GM23248 (cell line): ENCODE results near the gene IL4. TPM values are rescaled to one million over a fixed set of nuclear protein-coding genes. Genes with fewer than 3 reads are reported as not detected.

Experiments
- DNase-seq: peaks from one replicate; pipeline ENCODE4 v3.0.0-alpha.2; 2015
- H2AFZ ChIP-seq: fragments of 200-600 bp; sonication (generic); 2 replicates; pipeline ENCODE4 v1.6.1; 2016; ENCODE audit warnings: antibody characterized with exemption
- H3F3A ChIP-seq: fragments of 200-600 bp; sonication (generic); 2 replicates; pipeline ENCODE4 v1.6.1; 2016; ENCODE audit warnings: mild to moderate bottlenecking, antibody characterized with exemption, mixed run types; ENCODE audit not compliant: insufficient read depth
- H3K27ac ChIP-seq: fragments of 200-600 bp; sonication (generic); 2 replicates; pipeline ENCODE4 v1.5.1; 2016; ENCODE audit warnings: mild to moderate bottlenecking
- H3K27me3 ChIP-seq: fragments of 200-600 bp; sonication (generic); replicated peaks from 2 replicates; pipeline ENCODE4 v1.6.1; 2016; ENCODE audit warnings: mild to moderate bottlenecking; ENCODE audit not compliant: insufficient read depth
- H3K36me3 ChIP-seq: fragments of 200-600 bp; sonication (generic); 2 replicates; pipeline ENCODE4 v1.6.1; 2016; ENCODE audit warnings: low read depth, mild to moderate bottlenecking
- H3K4me1 ChIP-seq: fragments of 200-600 bp; sonication (generic); 2 replicates; pipeline ENCODE4 v1.6.1; 2016; ENCODE audit warnings: mild to moderate bottlenecking; ENCODE audit not compliant: insufficient read depth
- H3K4me2 ChIP-seq: fragments of 200-600 bp; sonication (generic); one replicate; pipeline ENCODE4 v1.6.1; 2016; ENCODE audit warnings: mild to moderate bottlenecking; ENCODE audit not compliant: unreplicated experiment
- H3K4me3 ChIP-seq: fragments of 200-600 bp; sonication (generic); 2 replicates; pipeline ENCODE4 v1.5.1; 2016; ENCODE audit warnings: mild to moderate bottlenecking
- H3K79me2 ChIP-seq: fragments of 200-600 bp; sonication (generic); 2 replicates; pipeline ENCODE4 v1.6.1; 2016; ENCODE audit warnings: mild to moderate bottlenecking; ENCODE audit not compliant: insufficient read depth
- H3K9ac ChIP-seq: fragments of 200-600 bp; sonication (generic); 2 replicates; pipeline ENCODE4 v1.6.1; 2016; ENCODE audit warnings: mild to moderate bottlenecking
- H3K9me2 ChIP-seq: fragments of 200-600 bp; sonication (generic); 2 replicates; pipeline ENCODE4 v1.6.1; 2016; ENCODE audit warnings: mixed run types, mild to moderate bottlenecking, moderate library complexity; ENCODE audit not compliant: insufficient read depth
- H3K9me3 ChIP-seq: fragments of 200-600 bp; sonication (generic); one replicate; pipeline ENCODE4 v1.6.1; 2017; ENCODE audit warnings: low read depth
- H4K20me1 ChIP-seq: fragments of 200-600 bp; sonication (generic); 2 replicates; pipeline ENCODE4 v1.6.0; 2016; ENCODE audit not compliant: insufficient read depth
- EZH2 ChIP-seq: fragments of 200-600 bp; sonication (generic); IDR thresholded peaks from 2 replicates; pipeline ENCODE4 v1.6.1; 2018; ENCODE audit warnings: antibody characterized with exemption, mild to moderate bottlenecking; ENCODE audit not compliant: insufficient read depth, poor library complexity, severe bottlenecking
- EZH2phosphoT487 ChIP-seq: fragments of 200-600 bp; sonication (generic); IDR thresholded peaks from 2 replicates; pipeline ENCODE4 v1.6.1; 2018; ENCODE audit warnings: antibody characterized with exemption, moderate library complexity, mild to moderate bottlenecking, low read depth; ENCODE audit not compliant: insufficient read depth
- WGBS, 2 experiments: methylation state at CpG; one replicate each; pipeline ENCODE4 v1.1.6; 2015 to 2017; ENCODE audit warnings: low lambda C conversion rate in 2 of 2, low coverage in 1 of 2; ENCODE audit errors: missing lambda C conversion rate in 2 of 2; 5-methylcytosine and 5-hydroxymethylcytosine counted together
- in situ Hi-C: fragments of 300-500 bp; cut with MboI; formaldehyde crosslinking; loops from 2 replicates; pipeline ENCODE4 v1.15.0; 2020
- polyA plus RNA-seq: library from polyadenylated mRNA; unstranded; fragments of >200 nt; fragmentation: Nextera tagmentation; extraction: Ambion mirVana; gene quantifications from 2 replicates; pipeline ENCODE4 v1.2.1, GENCODE V29; 2016
- total RNA-seq: library from RNA; depleted of rRNA; stranded (reverse); fragments of >200 nt; shearing (Covaris generic); gene quantifications from 2 replicates; pipeline ENCODE4 v1.2.3, GENCODE V29; 2014

IL4 gene
- total and polyA plus RNA-seq, 2 experiments from 2014 or later: 0.34 TPM; not detected in 1

DNA sequence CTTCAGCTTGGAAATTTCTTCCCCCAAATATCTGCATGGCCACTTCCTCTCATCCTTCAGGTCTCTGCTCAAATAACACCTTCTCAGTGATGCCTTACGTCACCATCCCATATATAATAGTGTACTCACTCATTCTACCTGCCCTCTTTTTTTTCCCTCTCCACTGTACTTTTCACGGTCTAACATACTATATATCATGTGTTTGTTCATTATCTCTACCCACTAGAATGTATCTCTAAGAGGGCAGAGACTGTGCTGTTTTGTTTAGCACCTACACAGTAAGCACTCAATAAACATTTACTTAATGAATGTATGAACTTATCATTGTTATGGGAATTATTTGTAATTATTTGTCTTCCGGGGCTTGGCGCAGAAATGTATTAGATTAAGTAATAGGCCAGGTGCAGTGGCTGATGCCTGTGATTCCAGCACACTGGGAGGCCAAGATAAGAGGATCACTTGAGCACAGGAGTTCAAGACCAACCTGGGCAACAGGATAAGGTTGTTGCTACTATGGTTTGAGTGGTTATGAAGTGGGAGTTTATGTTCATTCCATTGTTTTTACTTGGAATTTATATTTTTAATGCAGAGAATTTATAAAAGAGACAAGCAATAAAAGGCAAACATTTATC is 21.8 kb upstream of the IL4 start:
- peaks cover 11% of the 10 kb centered on the region; the same call in 1 of the 2 replicates for H3K27me3 ChIP-seq
- no peak overlapping the region for H3K27ac ChIP-seq
- H3K4me3 ChIP-seq: no peak overlapping the region
- WGBS, 2 experiments: 80 to 83% methylated on average over 4 of the region's 4 CpGs
- H3K79me2 ChIP-seq: no peaks in the 10 kb centered on the region
- H3K36me3 ChIP-seq: no peaks in the 10 kb centered on the region
- no peak for DNase-seq
- H3K9ac ChIP-seq: no peak overlapping the region
- H3K4me1 ChIP-seq: no peaks in the 10 kb centered on the region
- no peaks in the 10 kb centered on the region for H3K9me3 ChIP-seq
- in situ Hi-C loops: no loop called here
- no peaks in the 10 kb centered on the region for H4K20me1 ChIP-seq
- no peak overlapping the region for H2AFZ ChIP-seq
- TF ChIP-seq EZH2phosphoT487 (no peak), EZH2 (no peak)
- no peaks in the 10 kb centered on the region for H3F3A ChIP-seq
- no peaks in the 10 kb centered on the region for H3K9me2 ChIP-seq
- no peak overlapping the region for H3K4me2 ChIP-seq

DNA sequence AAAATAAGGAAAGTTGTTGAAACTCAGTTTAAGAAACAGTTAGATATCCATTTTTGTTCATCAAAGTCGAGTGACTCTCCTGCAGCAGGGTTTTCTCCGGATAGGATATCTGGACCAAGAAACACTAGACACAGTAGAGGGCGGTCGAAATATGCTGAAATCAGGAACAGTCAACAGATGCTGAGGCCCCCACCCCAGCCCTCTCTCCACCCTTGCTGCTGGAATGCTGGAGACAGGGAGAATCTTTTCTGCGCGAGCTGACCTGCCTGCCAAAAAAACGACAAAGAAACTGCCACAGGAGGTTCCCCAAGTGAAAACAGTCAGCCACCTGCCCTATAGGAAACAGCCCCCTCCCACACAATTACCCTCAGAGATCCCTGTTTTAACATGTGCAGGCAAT is 20.1 kb upstream of the IL4 start:
- H3K9me2 ChIP-seq: no peaks in the 10 kb centered on the region
- no peaks in the 10 kb centered on the region for H3F3A ChIP-seq
- no peaks in the 10 kb centered on the region for H4K20me1 ChIP-seq
- DNase-seq: peak; percentile 18
- peaks cover 11% of the 10 kb centered on the region; the same call in 1 of the 2 replicates for H3K27me3 ChIP-seq
- H3K27ac ChIP-seq: no peak overlapping the region
- H3K4me1 ChIP-seq: no peaks in the 10 kb centered on the region
- no peaks in the 10 kb centered on the region for H3K79me2 ChIP-seq
- H3K9me3 ChIP-seq: no peaks in the 10 kb centered on the region
- peak overlapping the region; percentile 19; the same call in 1 of the 2 replicates for H2AFZ ChIP-seq
- WGBS, 2 experiments: 8 to 11% methylated on average over 7 of the region's 7 CpGs
- no peak overlapping the region for H3K9ac ChIP-seq
- in situ Hi-C loops: no loop called here
- TF ChIP-seq EZH2 (no peak), EZH2phosphoT487 (no peak)
- no peaks in the 10 kb centered on the region for H3K36me3 ChIP-seq
- H3K4me3 ChIP-seq: no peak overlapping the region
- H3K4me2 ChIP-seq: no peak overlapping the region

DNA sequence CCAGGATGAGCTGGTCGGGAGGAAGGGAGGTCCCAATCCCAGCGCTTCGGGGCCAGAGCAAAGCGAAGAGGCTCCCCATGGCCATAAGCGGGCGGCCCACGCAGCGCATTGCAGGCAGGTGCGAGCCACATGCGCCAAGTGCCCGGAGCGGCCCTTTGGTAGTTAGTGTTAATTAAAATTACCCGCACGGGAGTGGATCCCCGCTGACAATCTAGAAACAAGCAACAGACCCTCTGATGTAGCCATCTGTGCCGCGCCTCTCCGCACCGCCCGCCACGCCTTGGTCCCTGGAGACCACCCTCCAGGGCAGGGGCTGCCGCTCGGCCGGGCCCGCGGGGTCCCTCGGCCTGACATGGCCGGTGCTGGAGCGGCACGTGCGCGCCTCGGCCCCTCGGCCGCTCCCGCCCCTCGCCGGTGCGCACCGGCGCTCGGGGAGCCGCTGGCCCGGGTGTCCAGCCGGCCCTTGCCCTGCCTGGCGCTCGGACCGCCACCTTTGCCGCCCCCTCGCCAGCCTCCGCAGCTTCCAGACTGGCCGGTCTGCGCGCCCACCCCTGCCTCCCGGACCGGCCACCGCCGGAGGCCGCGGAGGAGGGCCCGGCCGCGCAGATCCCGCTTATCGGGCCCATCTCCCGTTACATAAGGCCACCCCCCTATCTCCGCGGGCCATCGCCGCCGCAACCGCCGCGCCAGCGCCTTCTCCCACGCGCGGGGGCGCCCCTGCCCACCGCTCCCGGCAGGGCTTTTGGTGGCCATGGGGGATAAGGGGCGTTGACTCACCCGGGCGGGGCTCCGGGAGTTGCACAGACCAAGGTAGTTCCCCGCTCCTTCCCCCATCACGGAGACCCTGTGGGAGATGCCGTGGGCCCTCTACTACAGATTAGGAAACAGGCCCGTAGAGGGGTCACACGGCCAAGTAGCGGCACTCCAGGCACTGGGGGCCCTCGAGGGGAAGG is 17.7 kb upstream of the IL4 start:
- 5 to 8% methylated on average over 80 to 85 of the region's 92 CpGs for WGBS, 2 experiments
- Histone ChIP-seq H3K27ac (no peak overlapping the region), H3K36me3 (no peaks in the 10 kb centered on the region), H3K4me2 (peak overlapping the region; percentile 75), H3K9me3 (no peaks in the 10 kb centered on the region), H3K27me3 (peaks cover 11% of the 10 kb centered on the region; the same call in 1 of the 2 replicates), H4K20me1 (no peaks in the 10 kb centered on the region), H3K4me3 (peak overlapping the region; percentile 67), H3F3A (no peaks in the 10 kb centered on the region), H3K9ac (peak overlapping the region; percentile 6; the same call in 1 of the 2 replicates), H3K79me2 (no peaks in the 10 kb centered on the region), H2AFZ (peak overlapping the region; percentile 83), H3K9me2 (no peaks in the 10 kb centered on the region), H3K4me1 (no peaks in the 10 kb centered on the region)
- in situ Hi-C loops: no loop called here
- DNase-seq: peak; percentile 47
- no peak for TF ChIP-seq EZH2
- TF ChIP-seq EZH2phosphoT487: no peak

GRCh38 chr5:132656774-132657355 is 16.9 kb upstream of the IL4 start:
- Histone ChIP-seq H3K27ac (no peak overlapping the region), H3K79me2 (no peaks in the 10 kb centered on the region), H3K9me3 (no peaks in the 10 kb centered on the region), H2AFZ (peak overlapping the region; percentile 83; the same call in 1 of the 2 replicates), H3K9me2 (no peaks in the 10 kb centered on the region), H4K20me1 (no peaks in the 10 kb centered on the region), H3K4me2 (peak overlapping the region; percentile 75), H3K36me3 (no peaks in the 10 kb centered on the region), H3K27me3 (peaks cover 11% of the 10 kb centered on the region; the same call in 1 of the 2 replicates), H3K4me1 (no peaks in the 10 kb centered on the region), H3K9ac (no peak overlapping the region), H3K4me3 (peak overlapping the region; percentile 67), H3F3A (no peaks in the 10 kb centered on the region)
- no peak for DNase-seq
- in situ Hi-C loops: no loop called here
- no peak for TF ChIP-seq EZH2phosphoT487
- no peak for TF ChIP-seq EZH2
- 90 to 94% methylated on average over 10 to 12 of the region's 12 CpGs for WGBS, 2 experiments
